ENCODE measurements around the gene SEC23B. TPM values are rescaled to one million over a fixed set of nuclear protein-coding genes. Genes with fewer than 3 reads are reported as not detected.
"Not testable (repeated sequence)": the region's sequence is repeated elsewhere in the genome, so short reads cannot be mapped to it uniquely, and the experiment has no call there.

Gene SEC23B
- total RNA-seq, 6 experiments from 2014 or later: 22.3 to 33.1 (median 31.1) TPM

DNA sequence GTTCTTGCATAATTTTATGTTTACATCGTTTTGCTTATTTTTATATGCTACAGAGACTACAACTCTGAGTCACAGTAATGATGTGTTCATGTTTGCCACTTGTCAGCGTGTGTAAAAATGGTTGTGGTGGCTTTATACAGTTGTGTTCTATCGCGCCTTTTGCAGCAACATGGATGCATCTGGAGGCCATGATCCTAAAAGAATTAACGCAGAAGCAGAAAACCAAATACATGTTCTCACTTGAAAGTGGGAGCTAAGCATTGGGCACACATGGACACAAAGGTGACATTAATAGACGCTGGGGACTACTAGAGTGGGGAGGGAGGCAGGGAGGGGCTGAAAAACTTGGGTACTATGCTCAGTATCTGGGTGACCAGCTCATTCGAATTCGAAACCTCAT, 996 bp upstream of the SEC23B start:
- 60% methylated on average over 8 of the region's 8 CpGs for WGBS (ENCODE audit: insufficient coverage, low coverage, low lambda C conversion rate, missing lambda C conversion rate)
- intact Hi-C loops (cut with DNase I): no loop called here
- TF ChIP-seq, protein P1, sequence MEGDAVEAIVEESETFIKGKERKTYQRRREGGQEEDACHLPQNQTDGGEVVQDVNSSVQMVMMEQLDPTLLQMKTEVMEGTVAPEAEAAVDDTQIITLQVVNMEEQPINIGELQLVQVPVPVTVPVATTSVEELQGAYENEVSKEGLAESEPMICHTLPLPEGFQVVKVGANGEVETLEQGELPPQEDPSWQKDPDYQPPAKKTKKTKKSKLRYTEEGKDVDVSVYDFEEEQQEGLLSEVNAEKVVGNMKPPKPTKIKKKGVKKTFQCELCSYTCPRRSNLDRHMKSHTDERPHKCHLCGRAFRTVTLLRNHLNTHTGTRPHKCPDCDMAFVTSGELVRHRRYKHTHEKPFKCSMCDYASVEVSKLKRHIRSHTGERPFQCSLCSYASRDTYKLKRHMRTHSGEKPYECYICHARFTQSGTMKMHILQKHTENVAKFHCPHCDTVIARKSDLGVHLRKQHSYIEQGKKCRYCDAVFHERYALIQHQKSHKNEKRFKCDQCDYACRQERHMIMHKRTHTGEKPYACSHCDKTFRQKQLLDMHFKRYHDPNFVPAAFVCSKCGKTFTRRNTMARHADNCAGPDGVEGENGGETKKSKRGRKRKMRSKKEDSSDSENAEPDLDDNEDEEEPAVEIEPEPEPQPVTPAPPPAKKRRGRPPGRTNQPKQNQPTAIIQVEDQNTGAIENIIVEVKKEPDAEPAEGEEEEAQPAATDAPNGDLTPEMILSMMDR (IDR thresholded peaks at IDR 0.05): no peak
- TF ChIP-seq POLR2A (IDR thresholded peaks at IDR 0.05): no peak
- DNase-seq: no peak
- Histone ChIP-seq H3K9me3 (no peaks in the 10 kb centered on the region), H3K27ac (peak overlapping the region; percentile 92 to 96 (median 95)), H3K36me3 (peaks cover 0 to 12% (median 3%) of the 10 kb centered on the region in 4 donors), H3K4me1 (peaks cover 0 to 20% (median 4%) of the 10 kb centered on the region in 4 donors), H3K27me3 (no peaks in the 10 kb centered on the region), H3K4me3 (peak overlapping the region; percentile 71 to 87 (median 76))
- no peak for ATAC-seq

DNA sequence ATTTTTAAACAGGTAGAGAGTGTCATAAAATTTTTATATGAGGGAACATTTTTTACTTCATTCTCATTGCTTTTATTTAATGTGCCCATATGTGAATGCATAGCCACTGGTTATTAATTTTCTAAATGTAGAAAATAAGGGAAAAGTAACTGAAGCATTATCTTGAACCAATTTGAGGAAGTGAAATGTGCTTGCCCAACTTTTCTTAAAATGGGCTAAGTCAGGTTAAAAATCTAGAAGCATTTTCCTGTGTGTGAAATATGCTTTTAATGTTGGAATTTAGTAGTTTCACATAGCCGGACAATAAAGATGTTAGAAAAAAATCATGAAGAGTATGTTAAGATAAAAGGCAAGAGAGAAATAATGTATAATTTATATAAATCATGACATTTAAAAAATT, 3.8 kb downstream of the SEC23B start:
- ATAC-seq (no peak), DNase-seq (no peak)
- Histone ChIP-seq H3K4me3 (no peak overlapping the region), H3K9me3 (no peaks in the 10 kb centered on the region), H3K36me3 (peaks cover 0 to 52% (median 8%) of the 10 kb centered on the region in 4 donors), H3K27ac (no peak overlapping the region), H3K27me3 (no peaks in the 10 kb centered on the region), H3K4me1 (peaks cover 0 to 20% (median 4%) of the 10 kb centered on the region in 4 donors)
- TF ChIP-seq, protein P1 (IDR thresholded peaks at IDR 0.05): no peak
- TF ChIP-seq POLR2A (IDR thresholded peaks at IDR 0.05): no peak
- intact Hi-C loops (cut with DNase I): no loop called here
- WGBS (ENCODE audit: insufficient coverage, low coverage, low lambda C conversion rate, missing lambda C conversion rate): 71% methylated on average over 1 of the region's 1 CpG

DNA sequence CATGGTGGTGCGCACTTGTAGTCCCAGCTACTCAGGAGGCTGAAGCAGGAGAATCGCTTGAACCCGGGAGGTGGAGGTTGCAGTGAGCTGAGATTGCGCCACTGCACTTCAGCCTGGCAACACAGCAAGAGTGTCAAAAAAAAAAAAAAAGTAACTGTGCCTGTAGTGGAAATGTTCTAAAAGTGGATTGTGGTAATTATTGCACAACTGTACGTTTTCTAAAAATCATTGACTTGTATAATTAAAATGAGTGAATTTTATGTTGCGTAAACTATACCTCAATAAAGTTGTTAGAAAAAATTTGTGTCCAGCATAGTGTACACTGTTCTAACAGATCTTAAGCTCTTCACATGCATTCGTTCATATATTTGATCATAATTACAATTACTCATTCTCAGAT, 5.5 kb downstream of the SEC23B start:
- DNase-seq (no peak), ATAC-seq (no peak)
- H3K4me1 ChIP-seq: peaks cover 0 to 19% (median 4%) of the 10 kb centered on the region in 4 donors
- H3K9me3 ChIP-seq: no peaks in the 10 kb centered on the region
- WGBS (ENCODE audit: insufficient coverage, low coverage, low lambda C conversion rate, missing lambda C conversion rate): 71% methylated on average over 7 of the region's 7 CpGs
- TF ChIP-seq POLR2A (IDR thresholded peaks at IDR 0.05): no peak
- TF ChIP-seq, protein P1 (IDR thresholded peaks at IDR 0.05): no peak
- H3K27me3 ChIP-seq: no peaks in the 10 kb centered on the region
- peaks cover 0 to 57% (median 8%) of the 10 kb centered on the region in 4 donors for H3K36me3 ChIP-seq
- H3K4me3 ChIP-seq: no peak overlapping the region
- intact Hi-C loops (cut with DNase I): no loop called here
- H3K27ac ChIP-seq: no peak overlapping the region

DNA sequence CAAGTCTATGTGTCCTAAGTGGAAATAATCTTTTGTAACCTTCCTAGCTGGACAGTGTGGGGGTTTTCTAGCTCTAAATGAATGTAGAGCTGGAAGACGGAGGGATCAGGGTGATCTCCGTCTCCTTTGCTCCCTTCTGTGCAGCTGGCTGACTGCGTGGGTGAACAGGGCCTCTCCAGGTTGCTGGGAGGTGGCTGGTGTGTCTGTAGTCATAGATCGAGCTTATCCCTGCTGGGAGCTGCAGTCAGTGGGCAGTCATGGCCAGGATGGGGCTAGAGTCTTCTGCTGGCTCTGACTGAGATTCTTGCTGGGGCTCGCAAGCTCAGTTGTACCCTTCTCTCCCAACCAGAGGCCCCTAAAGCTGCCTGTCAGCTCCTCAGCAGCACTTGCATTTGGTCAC, 6.4 kb downstream of the SEC23B start:
- no peak overlapping the region for H3K27ac ChIP-seq
- peaks cover 0 to 10% (median 2%) of the 10 kb centered on the region in 4 donors for H3K4me1 ChIP-seq
- no peaks in the 10 kb centered on the region for H3K27me3 ChIP-seq
- DNase-seq (no peak), ATAC-seq (no peak)
- TF ChIP-seq POLR2A (IDR thresholded peaks at IDR 0.05): no peak
- TF ChIP-seq, protein P1 (IDR thresholded peaks at IDR 0.05): no peak
- 90% methylated on average over 2 of the region's 5 CpGs for WGBS (ENCODE audit: insufficient coverage, low coverage, low lambda C conversion rate, missing lambda C conversion rate)
- peaks cover 0 to 57% (median 8%) of the 10 kb centered on the region in 4 donors for H3K36me3 ChIP-seq
- H3K4me3 ChIP-seq: no peak overlapping the region
- no peaks in the 10 kb centered on the region for H3K9me3 ChIP-seq
- intact Hi-C loops (cut with DNase I): no loop called here

DNA sequence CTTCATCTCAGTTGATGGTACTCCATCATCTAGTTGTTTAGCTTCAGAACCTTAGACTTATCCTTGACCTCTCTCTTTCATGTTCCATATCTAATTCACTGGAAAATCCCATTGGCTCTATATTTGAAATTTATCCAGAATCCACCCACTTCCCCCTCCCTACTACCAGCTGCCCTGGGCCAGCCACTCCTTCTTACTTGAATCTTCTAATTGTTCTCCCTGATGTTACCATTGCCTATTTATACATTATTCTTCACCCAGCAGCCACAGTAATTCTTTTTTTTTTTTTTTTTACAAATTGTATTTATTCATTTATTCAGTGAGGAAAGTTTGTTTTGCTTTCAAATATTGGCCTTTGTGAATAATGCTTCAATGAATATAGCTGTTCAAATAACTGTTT, 8.2 kb downstream of the SEC23B start:
- intact Hi-C loops (cut with DNase I): no loop called here
- no peak for TF ChIP-seq POLR2A (IDR thresholded peaks at IDR 0.05)
- TF ChIP-seq, protein P1 (IDR thresholded peaks at IDR 0.05): no peak
- DNase-seq (no peak), ATAC-seq (no peak)
- H3K9me3 ChIP-seq: no peaks in the 10 kb centered on the region
- H3K27ac ChIP-seq: no peak overlapping the region
- no peaks in the 10 kb centered on the region for H3K27me3 ChIP-seq
- H3K4me1 ChIP-seq: peaks cover 0 to 3% (median 0%) of the 10 kb centered on the region in 4 donors
- H3K36me3 ChIP-seq: peaks cover 0 to 50% (median 4%) of the 10 kb centered on the region in 4 donors
- no peak overlapping the region for H3K4me3 ChIP-seq

DNA sequence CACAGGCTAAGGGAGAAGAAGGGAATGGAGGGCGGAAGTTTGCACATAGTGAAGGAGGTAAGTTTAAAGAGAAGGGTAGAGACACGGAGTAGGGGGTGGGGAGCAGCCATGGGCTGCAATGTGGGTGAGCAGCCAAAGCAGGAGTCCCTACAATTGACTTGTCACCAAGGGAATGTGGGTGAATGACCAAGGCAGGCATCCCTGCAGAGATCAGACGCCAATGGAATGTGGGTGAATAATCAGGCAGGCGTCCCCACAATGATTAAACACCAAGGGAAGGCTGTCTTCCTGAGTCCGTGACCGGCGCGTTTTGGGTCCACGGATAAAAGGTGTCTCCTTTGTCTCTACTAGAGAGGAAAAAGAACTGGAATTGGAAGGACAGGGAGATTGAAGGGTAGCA, 14.3 kb downstream of the SEC23B start:
- H3K27ac ChIP-seq; H3K4me3 ChIP-seq; ATAC-seq; H3K27me3 ChIP-seq; intact Hi-C loops (cut with DNase I); DNase-seq; H3K9me3 ChIP-seq; H3K4me1 ChIP-seq: not testable (repeated sequence)
- H3K36me3 ChIP-seq: peaks cover 0 to 35% (median 17%) of the 10 kb centered on the region in 4 donors
- WGBS (ENCODE audit: insufficient coverage, low coverage, low lambda C conversion rate, missing lambda C conversion rate): 97% methylated on average over 6 of the region's 9 CpGs

All from right lobe of liver (tissue), 6 donors.